Muscle of arm (tissue), 14 donors: Measurements from ENCODE around the gene RPL10L. TPM values are rescaled to one million over a fixed set of nuclear protein-coding genes. Genes with fewer than 3 reads are reported as not detected.

ENCODE experiments used
- DNase-seq: peaks from one replicate; pipeline ENCODE4 v3.0.0-alpha.2; 2013
- long read RNA-seq, 11 donors: transcript quantifications; one replicate each; lab custom pipeline, GENCODE V29; 2026
- polyA plus RNA-seq, 12 donors: library from polyadenylated mRNA; unstranded; fragments of 120-200 nt; gene quantifications; one replicate each; pipeline ENCODE4 v1.2.1, GENCODE V29; 2013; ENCODE audit not compliant: insufficient read length in 12 of 12

RPL10L gene
- polyA plus RNA-seq = under 1 TPM in 3 of 12 donors, not detected in 9; 0.25 to 0.31 (median 0.26) TPM
- long read RNA-seq, donor 1, partial matches to known transcripts = 0 of 5 reads
- long read RNA-seq, donor 1, other reads (novel, unspliced or antisense) = 5 of 5 reads
- long read RNA-seq, donor 2 = 0 reads
- long read RNA-seq, donor 3 = 0 reads
- long read RNA-seq, donor 4 = 0 reads
- long read RNA-seq, donor 5 = 0 reads
- long read RNA-seq, donor 6 = 0 reads
- long read RNA-seq, donor 7 = 0 reads
- long read RNA-seq, donor 8 = 0 reads
- long read RNA-seq, donor 9 = 0 reads
- long read RNA-seq, donor 10 = 0 reads
- long read RNA-seq, donor 11 = 0 reads

GRCh38 chr14:46651526-46652144, at the start of gene RPL10L:
Gene RPL10L (minus strand): TSS chr14:46651781. CDS start chr14:46651736, 45 bp downstream.
- no peak for DNase-seq

GRCh38 chr14:46691819-46692218, 40.2 kb upstream of the RPL10L start:
- no peak for DNase-seq

GRCh38 chr14:46686652-46687051, 35.1 kb upstream of the RPL10L start:
- DNase-seq = no peak

- no peak for DNase-seq
Measured at GRCh38 chr14:46672128-46672527, 20.5 kb upstream of the RPL10L start.

- no peak for DNase-seq
Measured at GRCh38 chr14:46663382-46663781, 11.8 kb upstream of the RPL10L start.

- DNase-seq = no peak
Measured at GRCh38 chr14:46661728-46662127, 10.1 kb upstream of the RPL10L start.

- no peak for DNase-seq
Measured at GRCh38 chr14:46653031-46653755, 1.6 kb upstream of the RPL10L start.

GRCh38 chr14:46646796-46647195, 4.8 kb downstream of the RPL10L start:
- DNase-seq = no peak

- no peak for DNase-seq
Measured at GRCh38 chr14:46626876-46627275, 24.7 kb downstream of the RPL10L start.
